Cerebellar nuclear complex (tissue), 1 donor: ENCODE data around the gene GDPGP1.
"Not testable (repeated sequence)": the region's sequence is repeated elsewhere in the genome, so short reads cannot be mapped to it uniquely, and the experiment has no call there.

ENCODE experiments used
- DNase-seq, 2 experiments: peaks; one replicate each; lab custom pipeline; 2025; lab: John Stamatoyannopoulos, UW

GDPGP1 gene

GRCh38 chr15:90225504-90226234 is 8.3 kb upstream of the GDPGP1 start:
- DNase-seq, result no peak

GRCh38 chr15:90227336-90227735 is 6.7 kb upstream of the GDPGP1 start:
- DNase-seq, result no peak

GRCh38 chr15:90227816-90228772 is 5.9 kb upstream of the GDPGP1 start:
- DNase-seq, result no peak

DNA sequence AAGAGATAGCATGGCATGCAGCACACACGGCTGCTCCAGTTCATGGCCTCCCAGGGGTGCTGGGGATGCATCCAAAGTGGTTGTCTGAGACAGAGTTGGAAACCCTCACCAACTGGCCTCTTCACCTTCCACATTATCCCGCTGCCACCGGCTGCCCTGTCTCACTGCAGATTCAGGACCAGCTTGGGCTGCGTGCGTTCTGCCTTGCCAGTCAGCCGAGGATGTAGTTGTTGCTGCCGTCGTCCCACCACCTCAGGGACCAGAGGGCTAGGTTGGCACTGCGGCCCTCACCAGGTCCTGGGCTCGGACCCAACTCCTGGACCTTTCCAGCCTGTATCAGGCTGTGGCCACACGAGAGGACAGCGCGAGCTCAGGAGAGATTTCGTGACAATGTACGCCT is 5.0 kb upstream of the GDPGP1 start:
- DNase-seq, result no peak

- DNase-seq, result no peak
These were observed 3.9 kb upstream of the GDPGP1 start for GRCh38 chr15:90230071-90230494.

DNA sequence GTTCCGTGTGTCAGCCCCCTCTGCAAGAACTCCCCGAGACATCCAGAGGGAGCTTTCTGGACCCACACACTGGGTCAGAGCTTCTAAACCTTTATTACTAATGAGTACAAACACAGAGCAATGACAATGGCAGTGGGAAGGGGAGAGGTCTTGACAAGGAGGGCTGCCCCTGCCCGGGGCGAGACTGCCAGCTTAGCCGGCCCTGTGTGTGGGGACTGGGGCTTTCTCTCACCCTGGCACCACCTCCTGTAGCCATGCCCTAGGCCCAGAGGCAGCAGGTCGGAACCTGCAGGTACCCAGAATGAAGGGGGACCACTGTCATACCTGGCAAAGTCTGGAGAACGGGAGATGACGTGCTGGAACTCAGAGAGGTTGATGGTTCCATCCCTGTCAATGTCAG is 3.4 kb upstream of the GDPGP1 start:
- no peak for DNase-seq

DNA sequence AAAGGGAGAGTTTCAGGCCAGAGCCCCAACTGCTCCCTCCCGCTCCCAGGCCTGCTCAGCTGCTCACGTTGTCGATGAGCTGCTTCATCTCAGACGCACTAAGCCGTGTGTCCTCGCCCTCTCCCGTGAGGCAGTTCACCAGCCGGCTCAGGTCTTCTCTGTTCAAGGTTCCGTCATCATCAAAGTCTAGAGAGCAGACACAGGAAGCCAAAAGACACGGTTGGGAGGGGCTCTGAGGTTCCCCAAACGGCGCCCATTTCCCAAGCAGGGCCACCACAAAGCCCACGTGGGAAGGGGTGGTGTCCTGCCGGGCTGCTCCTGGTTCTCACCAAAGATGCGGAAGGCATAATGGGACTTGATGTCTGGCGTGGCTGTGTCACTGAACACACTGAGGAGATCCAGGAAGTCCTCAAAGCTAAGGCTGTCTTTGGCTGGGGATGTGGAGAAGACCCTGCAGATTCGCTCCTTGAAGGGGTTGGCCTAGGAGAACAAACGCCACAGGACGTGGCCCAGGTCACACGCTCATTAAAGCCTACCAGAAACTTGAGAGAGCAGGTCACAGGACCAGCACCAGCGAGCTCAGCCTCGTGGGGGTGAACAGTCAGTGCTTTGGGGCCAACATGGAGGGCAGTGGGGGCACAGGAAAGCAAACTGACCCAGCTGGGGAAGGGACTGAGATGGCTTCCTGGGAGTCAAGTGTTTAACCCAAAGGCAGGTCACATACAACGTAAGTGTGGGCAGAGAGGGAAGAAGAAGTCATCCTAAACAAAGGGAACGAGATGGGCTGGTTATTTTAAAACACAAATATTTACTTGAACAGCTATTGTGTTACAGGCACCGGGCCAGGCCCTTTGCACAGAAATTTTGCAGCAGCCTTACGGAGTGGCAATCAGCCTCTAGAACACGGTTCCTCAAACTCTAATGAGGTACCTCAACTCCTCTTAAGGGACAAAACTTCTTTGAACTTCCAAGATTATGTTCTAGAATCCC is 2.7 kb upstream of the GDPGP1 start:
- DNase-seq, result no peak

GRCh38 chr15:90232196-90232595 is 1.8 kb upstream of the GDPGP1 start:
- no peak for DNase-seq

GRCh38 chr15:90232941-90233386 is 1.0 kb upstream of the GDPGP1 start:
- no peak for DNase-seq

GRCh38 chr15:90233387-90234095 is 468 bp upstream of the GDPGP1 start, which contains the start of gene CIB1:
CIB1 (minus strand) TSS chr15:90233941; CDS start chr15:90233885, 56 bp downstream.
- no peak for DNase-seq

- no peak for DNase-seq
These were observed 5.4 kb downstream of the GDPGP1 start for GRCh38 chr15:90239371-90239770.

- peak in 1 of 2 experiments; percentile 6 for DNase-seq
These were observed 6.8 kb downstream of the GDPGP1 start for GRCh38 chr15:90240856-90241255.

DNA sequence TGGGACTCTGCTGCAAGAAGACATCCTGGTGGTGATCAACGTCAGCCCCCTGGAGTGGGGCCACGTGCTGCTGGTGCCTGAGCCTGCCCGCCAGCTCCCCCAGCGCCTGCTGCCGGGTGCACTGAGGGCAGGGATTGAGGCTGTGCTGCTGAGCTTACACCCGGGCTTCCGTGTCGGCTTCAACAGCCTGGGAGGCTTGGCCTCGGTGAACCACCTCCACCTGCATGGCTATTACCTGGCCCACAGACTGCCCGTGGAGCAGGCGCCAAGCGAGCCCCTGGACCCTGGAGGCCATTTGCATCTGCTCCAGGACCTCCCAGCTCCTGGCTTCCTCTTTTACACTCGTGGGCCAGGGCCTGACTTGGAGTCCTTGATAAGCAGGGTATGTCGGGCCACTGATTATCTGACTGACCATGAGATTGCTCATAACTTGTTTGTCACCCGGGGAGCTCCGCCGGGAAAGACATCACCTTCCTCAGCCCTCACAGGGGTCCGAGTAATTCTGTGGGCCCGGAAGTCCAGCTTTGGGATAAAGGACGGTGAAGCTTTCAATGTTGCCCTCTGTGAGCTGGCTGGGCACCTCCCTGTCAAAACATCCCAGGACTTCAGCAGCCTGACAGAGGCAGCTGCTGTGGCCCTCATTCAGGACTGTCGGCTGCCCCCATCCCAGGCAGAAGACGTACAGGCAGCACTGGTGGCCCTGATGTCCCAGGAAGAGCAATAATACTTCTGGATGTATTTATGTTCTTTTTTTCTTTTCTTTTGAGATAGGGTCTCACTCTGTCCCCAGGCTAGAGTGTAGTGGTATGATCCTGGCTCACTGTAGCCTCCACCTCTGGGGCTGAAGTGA is 7.6 kb downstream of the GDPGP1 start:
- DNase-seq, result no peak

DNA sequence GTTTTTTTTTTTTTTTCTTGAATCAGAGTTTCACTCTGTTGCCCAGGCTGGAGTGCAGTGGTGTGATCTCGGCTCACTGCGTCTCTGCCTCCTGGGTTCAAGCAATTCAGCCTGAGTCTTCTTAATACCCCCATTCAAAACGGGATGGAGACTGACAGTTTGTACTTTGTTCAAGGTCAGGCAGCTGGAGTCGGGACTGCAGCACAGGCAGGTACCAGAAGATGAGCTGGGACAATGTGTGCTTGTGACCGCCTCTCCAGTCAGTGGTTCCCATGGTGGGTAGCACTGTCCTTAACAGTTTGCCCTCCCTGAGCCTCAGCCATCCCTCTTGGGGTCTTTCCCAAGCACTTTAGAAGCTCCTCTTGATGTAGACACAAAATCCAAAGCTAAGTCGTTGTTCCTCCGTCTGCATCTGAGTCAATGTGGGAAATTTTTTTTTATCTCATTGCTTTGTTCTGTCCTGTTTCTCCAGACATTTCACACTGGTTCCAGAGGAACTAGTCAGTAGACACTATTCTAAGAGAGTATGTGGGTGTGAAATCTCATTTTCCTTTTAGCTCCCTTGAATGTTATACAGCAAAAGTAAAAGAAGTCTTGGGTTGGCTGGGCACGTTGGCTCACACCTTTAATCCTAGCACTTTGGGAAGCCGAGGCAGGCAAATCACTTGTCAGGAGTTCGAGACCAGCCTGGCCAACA is 10.1 kb downstream of the GDPGP1 start:
- DNase-seq, result no peak

GRCh38 chr15:90248789-90249202 is 14.8 kb downstream of the GDPGP1 start:
- DNase-seq, result no peak

- DNase-seq, result peak; percentile 75 to 83
These were observed 15.3 kb downstream of the GDPGP1 start, which contains the start of gene TTLL13 for GRCh38 chr15:90249203-90249863. TTLL13 (plus strand) TSS chr15:90249556; CDS start chr15:90250631, 1,075 bp downstream.

DNA sequence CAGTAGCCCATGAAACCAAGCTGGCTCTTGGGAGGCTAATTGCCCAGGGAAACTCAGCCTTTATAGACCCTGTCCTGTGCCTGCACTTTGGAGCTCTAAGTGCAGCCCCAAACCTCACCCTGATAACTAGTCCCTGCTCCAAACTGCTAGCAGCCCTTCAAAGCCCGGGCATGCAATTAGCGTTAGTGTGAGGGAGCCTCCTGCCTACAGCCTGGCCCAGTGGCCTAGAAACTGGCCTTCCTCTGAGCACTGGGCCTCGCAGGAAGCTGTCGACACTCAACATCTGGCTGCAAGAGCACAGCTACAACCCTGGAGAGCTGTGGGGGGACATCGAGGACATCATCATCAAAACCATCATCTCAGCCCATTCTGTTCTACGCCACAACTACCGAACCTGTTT is 23.8 kb downstream of the GDPGP1 start:
- no peak for DNase-seq

- no peak for DNase-seq
These were observed 25.5 kb downstream of the GDPGP1 start for GRCh38 chr15:90259524-90259923.

DNA sequence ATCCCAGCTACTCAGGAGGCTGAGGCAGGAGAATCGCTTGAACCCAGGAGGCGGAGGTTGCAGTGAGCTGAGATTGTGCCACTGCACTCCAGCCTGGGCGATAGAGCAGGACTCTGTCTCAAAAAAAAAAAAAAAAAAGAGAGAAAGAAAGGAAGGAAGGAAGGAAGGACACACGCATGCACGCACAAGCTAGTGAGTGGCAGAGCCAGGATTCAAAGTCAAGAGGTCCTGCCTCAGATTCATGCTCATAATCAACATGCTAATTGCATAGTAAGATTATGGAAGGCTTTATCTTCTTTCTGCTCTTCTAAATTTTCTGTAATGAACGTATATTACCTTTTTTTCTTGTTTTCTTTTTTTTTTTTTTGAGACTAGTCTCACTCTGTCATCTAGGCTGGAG is 26.7 kb downstream of the GDPGP1 start:
- DNase-seq, result not testable (repeated sequence)
